GM19035 (cell line): ENCODE data around the gene DPF3.

ENCODE experiments used
- ATAC-seq: cut with Tn5 transposase; IDR thresholded peaks from one replicate; pipeline ENCODE4 v1.9.1; 2021; ENCODE audit not compliant: unreplicated experiment

DPF3 gene

GRCh38 chr14:72893636-72894322 is at the start of gene DPF3:
Gene DPF3, minus strand, starts transcription at chr14:72894101. Its CDS starts 13 bp downstream, at chr14:72894088.
- ATAC-seq, result peak; percentile 97

DNA sequence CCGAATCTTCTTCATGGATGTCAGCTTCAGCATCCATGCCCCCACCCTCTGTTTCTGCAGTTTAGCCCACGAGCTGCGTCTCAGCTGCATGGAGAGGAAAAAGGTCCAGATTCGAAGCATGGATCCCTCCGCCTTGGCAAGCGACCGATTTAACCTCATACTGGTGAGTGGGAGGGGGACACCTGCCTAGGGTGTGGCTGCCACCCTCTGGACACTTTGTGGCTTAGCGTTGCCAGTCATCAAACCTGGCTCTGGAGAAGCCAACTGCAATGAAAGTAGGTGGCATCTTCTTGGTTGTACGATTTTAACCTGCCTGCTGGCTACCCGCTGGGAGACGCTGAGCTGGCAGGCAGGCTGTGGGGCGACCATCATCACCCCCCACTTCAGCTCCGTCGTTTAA is 49.0 kb upstream of the DPF3 start:
- no peak for ATAC-seq

DNA sequence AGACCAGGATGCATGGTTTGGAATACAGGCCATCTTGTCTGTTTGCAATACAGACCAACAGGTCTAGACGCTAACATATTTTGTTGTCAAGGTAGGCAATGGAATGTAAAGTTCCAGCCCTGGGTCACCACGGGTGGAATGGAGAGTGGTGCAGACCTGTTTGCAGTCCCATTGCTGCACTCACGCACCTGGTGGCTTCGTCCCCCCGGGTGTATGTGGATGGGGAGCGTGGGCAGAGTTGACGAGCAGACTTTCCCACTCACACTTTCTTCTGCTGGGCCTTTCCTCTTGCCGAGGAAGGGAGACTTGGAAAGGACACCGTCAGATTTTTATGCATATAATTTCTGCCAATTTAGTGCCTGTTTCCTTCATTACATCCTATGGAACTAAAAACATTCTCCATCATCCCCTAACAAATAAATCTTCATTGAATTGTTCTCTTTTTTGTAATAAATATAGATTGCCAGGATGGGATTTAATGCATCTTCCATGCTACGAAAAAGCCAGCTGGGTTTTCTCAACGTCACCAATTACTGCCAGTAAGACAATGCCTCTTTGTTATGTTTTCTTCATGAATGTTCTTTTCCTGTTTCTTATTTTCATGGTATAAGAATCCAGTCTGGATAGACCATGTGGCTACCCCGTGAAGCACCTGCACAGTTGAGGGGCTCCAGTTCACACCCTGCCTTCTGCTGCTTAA is 47.5 kb upstream of the DPF3 start:
- no peak for ATAC-seq

DNA sequence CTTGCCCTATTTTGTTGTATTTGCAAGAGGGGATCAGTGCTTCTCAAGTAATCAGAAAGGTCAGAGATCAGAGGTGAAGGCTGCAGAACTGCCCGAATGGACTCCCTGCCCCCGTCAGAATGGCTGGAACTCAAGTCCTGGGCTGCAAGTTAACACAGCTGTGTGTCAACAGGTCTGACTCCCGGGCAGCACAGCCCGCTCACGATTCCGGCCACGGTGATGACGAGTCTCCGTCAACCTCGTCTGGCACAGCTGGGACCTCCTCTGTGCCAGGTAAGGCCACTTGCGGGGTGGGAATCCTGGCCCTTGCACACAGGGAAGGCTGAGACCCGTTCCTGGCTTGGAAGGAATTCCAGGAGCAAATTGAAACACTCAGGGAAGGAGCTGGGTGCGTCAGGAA is 45.7 kb upstream of the DPF3 start:
- ATAC-seq, result no peak

GRCh38 chr14:72932893-72933292 is 39.0 kb upstream of the DPF3 start:
- ATAC-seq, result no peak

DNA sequence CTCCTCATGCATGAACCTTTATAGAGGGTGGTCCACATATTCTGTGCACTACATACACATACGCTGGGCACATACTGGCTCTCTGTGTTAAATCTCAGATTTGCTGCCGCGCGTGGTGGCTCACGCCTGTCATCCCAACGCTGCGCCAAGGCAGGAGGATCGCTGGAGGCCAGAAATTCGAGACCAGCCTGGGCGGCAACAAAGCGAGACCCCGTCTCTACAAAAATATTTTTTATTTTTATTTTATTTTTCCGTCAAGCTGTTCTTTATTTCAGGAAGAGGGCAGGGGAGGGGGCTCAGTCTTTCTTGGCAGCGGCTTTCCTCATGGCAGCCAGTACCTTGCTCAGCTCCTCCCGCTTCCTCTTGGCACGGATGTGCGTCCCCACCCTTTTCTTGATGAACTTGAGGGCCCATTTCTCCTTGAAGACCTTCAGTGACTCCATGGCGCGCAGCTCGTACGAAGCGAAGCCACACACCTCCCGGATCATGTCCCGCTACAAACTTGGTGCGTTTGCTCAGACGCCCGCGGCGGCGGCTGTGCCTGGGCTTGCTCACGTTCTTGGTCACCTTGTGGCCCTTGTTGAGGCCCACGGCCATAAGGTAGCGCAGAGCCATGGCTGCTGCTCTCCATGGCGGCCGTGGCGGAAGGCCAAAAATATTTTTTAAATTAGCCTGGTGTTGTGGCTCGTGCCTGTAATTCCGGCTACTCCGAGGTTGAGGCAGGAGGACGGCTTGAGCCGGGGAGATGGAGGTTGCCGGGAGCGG is 35.6 kb upstream of the DPF3 start:
- no peak for ATAC-seq

GRCh38 chr14:72928872-72929271 is 35.0 kb upstream of the DPF3 start:
- ATAC-seq, result no peak

DNA sequence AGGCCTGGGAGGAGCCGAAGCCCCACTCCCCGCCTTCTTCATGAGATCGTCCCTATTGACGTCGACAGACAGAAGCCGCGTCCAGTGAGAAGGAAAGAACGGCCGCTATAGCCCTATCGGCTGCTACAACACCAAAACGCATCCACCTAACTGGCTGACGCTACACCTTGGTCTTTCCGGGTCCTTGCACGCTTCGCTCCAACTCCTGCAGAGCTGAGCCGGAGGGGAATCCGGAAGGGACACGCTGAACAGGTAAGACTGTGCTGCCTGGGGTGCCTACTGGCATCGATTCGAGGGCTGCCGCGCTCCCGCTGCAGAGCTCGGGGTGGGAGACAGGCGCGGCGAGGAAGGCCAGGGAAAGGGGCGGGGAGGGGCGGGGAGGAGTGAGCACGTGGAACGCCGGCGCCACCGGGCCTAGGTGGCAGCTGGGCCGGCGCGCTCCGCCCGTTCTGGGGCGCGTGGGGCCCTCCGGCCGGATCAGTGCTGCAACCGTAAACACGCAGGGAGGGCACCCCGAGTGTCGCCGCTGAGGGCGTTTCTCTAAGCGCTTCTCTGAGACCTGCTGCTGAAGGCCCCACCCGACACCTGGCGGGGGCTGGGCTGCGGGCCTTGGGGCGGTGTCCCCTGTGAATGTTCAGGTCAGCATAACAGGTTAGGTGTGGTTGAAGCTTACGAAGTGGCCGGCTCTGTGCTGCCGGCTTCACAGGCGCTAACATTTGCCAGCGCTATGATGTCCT is 32.6 kb upstream of the DPF3 start, which contains the start of gene DCAF4:
Gene DCAF4, plus strand, starts transcription at position 173 of the 737 bp plus-strand sequence. CDS start 11,515 bp downstream, outside the sequence.
- peak; percentile 97 for ATAC-seq

GRCh38 chr14:72925815-72926291 is 32.0 kb upstream of the DPF3 start:
- peak; percentile 29 for ATAC-seq

DNA sequence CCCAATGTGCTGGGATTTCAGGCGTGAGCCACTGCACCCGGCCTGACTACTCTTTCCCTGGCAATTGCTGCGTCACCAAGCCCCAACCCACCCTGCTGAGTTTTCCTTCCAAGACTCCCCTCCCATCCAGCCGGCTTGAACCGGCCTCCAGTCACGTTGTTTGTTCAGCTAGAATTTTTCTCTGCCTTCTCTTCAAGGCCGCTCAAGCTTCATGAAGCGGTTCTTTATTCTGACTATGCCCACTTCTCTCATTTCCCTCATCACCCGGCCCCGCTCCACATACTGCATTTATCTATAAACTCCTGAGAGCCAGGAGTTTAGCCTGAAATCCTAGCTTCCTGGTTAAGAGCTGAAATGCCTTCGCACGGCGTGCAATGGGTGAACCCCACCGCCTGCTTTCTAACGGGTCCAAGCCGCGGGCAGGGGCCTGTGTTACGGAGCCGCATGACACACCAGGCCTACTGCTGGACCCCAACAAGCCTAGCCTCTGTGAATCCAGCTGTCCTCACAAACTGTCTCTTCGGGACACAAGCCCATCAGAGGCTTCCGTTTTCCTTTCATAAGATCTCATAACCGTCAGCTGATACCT is 31.4 kb upstream of the DPF3 start:
- no peak for ATAC-seq

DNA sequence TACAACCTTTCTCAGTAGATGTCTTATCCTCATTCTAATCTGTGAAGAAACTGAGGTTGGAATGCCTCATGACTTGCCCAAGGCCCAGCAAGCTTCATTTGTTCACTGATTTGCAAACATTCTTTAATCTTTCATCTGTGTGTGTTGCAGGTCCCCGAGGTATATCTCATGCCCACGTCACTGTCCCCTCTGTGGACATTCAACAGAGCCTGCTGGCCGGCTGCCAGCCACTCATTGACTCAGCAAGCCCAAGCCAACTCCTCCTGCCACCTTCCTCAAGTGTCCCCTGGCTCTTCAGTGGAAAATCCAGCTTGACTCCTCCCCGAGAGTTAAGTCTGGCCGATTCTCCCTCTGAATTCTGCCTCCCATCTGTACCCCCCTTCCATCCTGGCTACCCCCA is 30.4 kb upstream of the DPF3 start:
- no peak for ATAC-seq

- ATAC-seq, result no peak
These were observed 27.5 kb upstream of the DPF3 start for GRCh38 chr14:72921396-72921795.

GRCh38 chr14:72920008-72920407 is 26.1 kb upstream of the DPF3 start:
- no peak for ATAC-seq

DNA sequence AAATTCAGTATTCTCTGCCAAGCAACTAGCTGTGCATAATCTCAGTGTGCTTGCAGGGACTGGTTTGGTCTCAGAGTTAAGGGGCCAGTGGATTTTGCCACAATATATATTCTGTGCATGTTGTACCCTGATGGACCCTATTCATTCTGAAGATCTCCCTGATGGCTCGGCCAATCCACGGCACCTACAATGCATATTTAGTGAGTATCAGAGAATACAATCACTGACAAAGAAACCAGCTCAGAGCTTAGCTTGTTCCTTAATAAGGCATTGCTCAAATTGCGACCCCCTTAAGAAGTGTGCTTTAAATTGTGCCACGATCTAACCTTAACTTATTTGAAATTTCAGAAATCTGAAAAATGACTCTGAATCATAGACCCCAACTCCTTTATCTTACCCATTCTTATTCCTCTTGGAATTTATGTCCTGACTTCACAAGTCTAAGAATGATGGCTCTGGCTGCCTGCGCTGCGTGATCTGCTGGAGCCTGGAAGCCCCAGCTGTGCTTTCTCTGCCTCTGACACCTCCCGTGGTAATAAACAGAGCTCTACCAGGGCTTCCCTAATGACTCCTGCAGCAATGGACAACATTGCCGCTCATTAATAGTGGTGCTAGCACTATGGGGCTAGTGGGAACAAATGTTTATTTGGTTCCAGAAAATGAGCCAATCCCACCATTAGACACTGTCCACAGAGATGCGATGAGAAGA is 23.3 kb upstream of the DPF3 start:
- ATAC-seq, result no peak

GRCh38 chr14:72916174-72916573 is 22.3 kb upstream of the DPF3 start:
- no peak for ATAC-seq

DNA sequence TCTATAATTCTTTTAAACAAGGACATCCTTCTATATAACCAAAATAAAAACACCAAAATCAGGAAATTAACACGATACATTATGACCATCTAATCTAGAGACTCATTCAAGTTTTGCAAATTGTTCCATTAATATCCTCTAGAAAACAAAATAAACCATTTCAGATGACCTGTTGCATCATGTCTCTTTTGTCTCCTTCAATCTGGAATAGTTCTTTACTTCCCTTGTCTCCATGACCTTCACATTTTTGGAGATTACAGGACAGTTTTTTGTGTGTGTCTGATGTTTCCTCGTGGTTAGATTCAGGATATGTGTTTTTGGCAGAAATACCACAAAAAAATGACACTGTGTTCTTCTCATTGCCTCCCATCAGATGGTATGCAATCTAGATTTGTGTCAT is 19.9 kb upstream of the DPF3 start:
- ATAC-seq, result no peak

DNA sequence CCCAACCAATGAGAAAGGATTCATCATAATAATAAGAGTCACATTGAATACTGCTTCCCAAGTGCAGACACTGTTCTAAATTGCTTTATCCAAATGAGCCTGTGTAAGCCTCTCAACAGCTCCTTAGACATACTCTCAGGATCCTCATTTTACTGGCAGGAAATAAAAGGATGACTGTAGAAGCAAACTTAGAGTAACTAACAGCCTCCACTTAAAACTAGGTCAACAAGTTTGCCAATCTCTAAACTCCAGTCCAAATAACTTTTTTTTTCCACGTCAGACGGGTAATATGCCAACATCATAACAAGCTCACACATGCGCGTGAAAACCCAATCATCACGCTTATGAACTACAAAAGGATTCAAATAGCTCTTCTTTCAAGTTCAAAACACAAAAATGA is 15.3 kb upstream of the DPF3 start:
- no peak for ATAC-seq

GRCh38 chr14:72907886-72908285 is 14.0 kb upstream of the DPF3 start:
- ATAC-seq, result no peak

- no peak for ATAC-seq
These were observed 13.0 kb upstream of the DPF3 start for GRCh38 chr14:72906879-72907278.

DNA sequence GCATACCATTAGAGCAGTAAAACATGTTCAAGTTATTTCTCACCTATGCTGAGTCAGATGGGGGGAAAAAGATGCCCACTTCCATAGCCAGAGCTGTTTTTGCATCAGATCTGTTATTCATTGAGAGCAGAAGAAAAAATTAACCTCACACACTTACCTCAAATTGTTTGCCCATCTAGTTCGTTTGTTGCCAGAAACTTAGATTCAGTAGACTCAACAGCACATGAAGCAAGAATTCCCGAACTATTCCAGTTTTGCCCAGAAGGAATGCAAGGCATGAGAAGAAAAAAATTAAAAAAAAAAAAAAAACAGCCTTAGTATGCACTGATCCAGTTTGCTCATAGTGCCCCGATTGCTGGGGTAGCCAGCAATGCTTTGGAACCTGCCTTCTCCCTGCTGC is 12.4 kb upstream of the DPF3 start:
- ATAC-seq, result no peak
